Breast epithelium (tissue), 3 donors: Measurements from ENCODE around the gene ATP6V1F.

Experiments used
- CTCF ChIP-seq, 3 donors: fragments of 450-650 bp; IDR thresholded peaks; one replicate each; pipeline ENCODE4 v1.5.1; 2016 to 2017; ENCODE audit warnings: antibody characterized with exemption in 3 of 3, mild to moderate bottlenecking in 3 of 3, moderate library complexity in 3 of 3
- POLR2AphosphoS5 ChIP-seq, 3 donors: sonication (generic); formaldehyde crosslinking; IDR thresholded peaks; one replicate each; pipeline ENCODE4 v1.6.1; 2017; ENCODE audit warnings: antibody characterized with exemption in 3 of 3

GRCh38 chr7:128818694-128819093, 44.0 kb upstream of the ATP6V1F start:
- TF ChIP-seq CTCF (IDR thresholded peaks at IDR 0.05) = no peak
- no peak for TF ChIP-seq POLR2AphosphoS5 (IDR thresholded peaks at IDR 0.05)
